ENCODE results near the gene ADAM29. TPM values are rescaled to one million over a fixed set of nuclear protein-coding genes. Genes with fewer than 3 reads are reported as not detected.
"Not testable (repeated sequence)": the region's sequence is repeated elsewhere in the genome, so short reads cannot be mapped to it uniquely, and the experiment has no call there.

The ADAM29 gene
- not detected for total RNA-seq
- under 1 TPM in 1 of 8 donors, not detected in 7; 0.08 TPM for polyA plus RNA-seq (ENCODE audit: insufficient read depth in 1 of 8, insufficient read length in 8 of 8, low replicate concordance in 1 of 8)
- long read RNA-seq, donor 1, result 0 reads
- long read RNA-seq, donor 2, result 0 reads
- long read RNA-seq, donor 3, result 0 reads
- long read RNA-seq, donor 4, result 0 reads
- long read RNA-seq, donor 5, result 0 reads
- long read RNA-seq, donor 6, result 0 reads
- long read RNA-seq, donor 7, result 0 reads
- long read RNA-seq, donor 8, result 0 reads
- long read RNA-seq, donor 9, result 0 reads
- long read RNA-seq, donor 10, result 0 reads
- long read RNA-seq, donor 11, result 0 reads

GRCh38 chr4:174918058-174918457, at the start of gene ADAM29:
ADAM29 (plus strand) TSS chr4:174918358; CDS start chr4:174975526, 57,168 bp downstream.
- Histone ChIP-seq H3K4me3 (ENCODE audit: low read length) (no peak within 1 kb of the TSS), H3K27ac (ENCODE audit: low read length) (no peak within 1 kb of the TSS), H3K4me1 (ENCODE audit: control insufficient read depth, insufficient read depth, low read length) (no peaks in the 10 kb centered on the region), H3K36me3 (ENCODE audit: control insufficient read depth, insufficient read depth, low read length) (no peaks in the 10 kb centered on the region), H3K27me3 (ENCODE audit: control insufficient read depth, insufficient read depth, low read length) (no peaks in the 10 kb centered on the region), H3K9me3 (replicated peaks; ENCODE audit: control insufficient read depth, low read depth, low read length) (no peaks in the 10 kb centered on the region)
- DNase-seq, result no peak
- WGBS (ENCODE audit: insufficient coverage), result no CpG with 5 or more reads among the region's 5 CpGs

- 83% methylated on average over 1 of the region's 3 CpGs for WGBS (ENCODE audit: insufficient coverage)
- no peaks in the 10 kb centered on the region for H3K27me3 ChIP-seq (ENCODE audit: control insufficient read depth, insufficient read depth, low read length)
- DNase-seq, result no peak
- no peak overlapping the region for H3K27ac ChIP-seq (ENCODE audit: low read length)
- no peaks in the 10 kb centered on the region for H3K36me3 ChIP-seq (ENCODE audit: control insufficient read depth, insufficient read depth, low read length)
- H3K9me3 ChIP-seq (replicated peaks; ENCODE audit: control insufficient read depth, low read depth, low read length), result peaks cover 3% of the 10 kb centered on the region
- H3K4me3 ChIP-seq (ENCODE audit: low read length), result no peak overlapping the region
- H3K4me1 ChIP-seq (ENCODE audit: control insufficient read depth, insufficient read depth, low read length), result no peaks in the 10 kb centered on the region
Measured at GRCh38 chr4:174869339-174869738, 48.8 kb upstream of the ADAM29 start.

- Histone ChIP-seq H3K4me1 (ENCODE audit: control insufficient read depth, insufficient read depth, low read length) (no peaks in the 10 kb centered on the region), H3K9me3 (replicated peaks; ENCODE audit: control insufficient read depth, low read depth, low read length) (peaks cover 3% of the 10 kb centered on the region), H3K4me3 (ENCODE audit: low read length) (no peak overlapping the region), H3K27ac (ENCODE audit: low read length) (no peak overlapping the region), H3K36me3 (ENCODE audit: control insufficient read depth, insufficient read depth, low read length) (no peaks in the 10 kb centered on the region), H3K27me3 (ENCODE audit: control insufficient read depth, insufficient read depth, low read length) (no peaks in the 10 kb centered on the region)
- no peak for DNase-seq
- 0% methylated on average over 1 of the region's 2 CpGs for WGBS (ENCODE audit: insufficient coverage)
Measured at GRCh38 chr4:174870311-174870710, 47.8 kb upstream of the ADAM29 start.

- Histone ChIP-seq H3K9me3 (replicated peaks; ENCODE audit: control insufficient read depth, low read depth, low read length) (peaks cover 3% of the 10 kb centered on the region), H3K27me3 (ENCODE audit: control insufficient read depth, insufficient read depth, low read length) (no peaks in the 10 kb centered on the region), H3K4me1 (ENCODE audit: control insufficient read depth, insufficient read depth, low read length) (no peaks in the 10 kb centered on the region), H3K36me3 (ENCODE audit: control insufficient read depth, insufficient read depth, low read length) (no peaks in the 10 kb centered on the region), H3K4me3 (ENCODE audit: low read length) (no peak overlapping the region), H3K27ac (ENCODE audit: low read length) (no peak overlapping the region)
- no peak for DNase-seq
Measured at GRCh38 chr4:174871407-174871806, 46.8 kb upstream of the ADAM29 start.

GRCh38 chr4:174873146-174873545, 45.0 kb upstream of the ADAM29 start:
- peak; percentile 2 for DNase-seq
- H3K9me3 ChIP-seq (replicated peaks; ENCODE audit: control insufficient read depth, low read depth, low read length); H3K27me3 ChIP-seq (ENCODE audit: control insufficient read depth, insufficient read depth, low read length); H3K4me3 ChIP-seq (ENCODE audit: low read length); H3K27ac ChIP-seq (ENCODE audit: low read length); H3K36me3 ChIP-seq (ENCODE audit: control insufficient read depth, insufficient read depth, low read length); H3K4me1 ChIP-seq (ENCODE audit: control insufficient read depth, insufficient read depth, low read length): not testable (repeated sequence)
- no CpG with 5 or more reads among the region's 4 CpGs for WGBS (ENCODE audit: insufficient coverage)

- no peak overlapping the region for H3K27ac ChIP-seq (ENCODE audit: low read length)
- H3K9me3 ChIP-seq (replicated peaks; ENCODE audit: control insufficient read depth, low read depth, low read length), result peaks cover 3% of the 10 kb centered on the region
- 60% methylated on average over 1 of the region's 1 CpG for WGBS (ENCODE audit: insufficient coverage)
- no peaks in the 10 kb centered on the region for H3K27me3 ChIP-seq (ENCODE audit: control insufficient read depth, insufficient read depth, low read length)
- no peak overlapping the region for H3K4me3 ChIP-seq (ENCODE audit: low read length)
- H3K4me1 ChIP-seq (ENCODE audit: control insufficient read depth, insufficient read depth, low read length), result no peaks in the 10 kb centered on the region
- no peaks in the 10 kb centered on the region for H3K36me3 ChIP-seq (ENCODE audit: control insufficient read depth, insufficient read depth, low read length)
- DNase-seq, result no peak
Measured at GRCh38 chr4:174873931-174874330, 44.2 kb upstream of the ADAM29 start.

- H3K27me3 ChIP-seq (ENCODE audit: control insufficient read depth, insufficient read depth, low read length), result no peaks in the 10 kb centered on the region
- DNase-seq, result no peak
- no peaks in the 10 kb centered on the region for H3K36me3 ChIP-seq (ENCODE audit: control insufficient read depth, insufficient read depth, low read length)
- no peak overlapping the region for H3K4me3 ChIP-seq (ENCODE audit: low read length)
- H3K9me3 ChIP-seq (replicated peaks; ENCODE audit: control insufficient read depth, low read depth, low read length), result no peaks in the 10 kb centered on the region
- H3K4me1 ChIP-seq (ENCODE audit: control insufficient read depth, insufficient read depth, low read length), result no peaks in the 10 kb centered on the region
- WGBS (ENCODE audit: insufficient coverage), result no CpG with 5 or more reads among the region's 1 CpG
- no peak overlapping the region for H3K27ac ChIP-seq (ENCODE audit: low read length)
Measured at GRCh38 chr4:174874898-174875297, 43.3 kb upstream of the ADAM29 start.

GRCh38 chr4:174880001-174880400, 38.2 kb upstream of the ADAM29 start:
- no peak overlapping the region for H3K4me3 ChIP-seq (ENCODE audit: low read length)
- no peak overlapping the region for H3K27ac ChIP-seq (ENCODE audit: low read length)
- DNase-seq, result no peak
- no peaks in the 10 kb centered on the region for H3K27me3 ChIP-seq (ENCODE audit: control insufficient read depth, insufficient read depth, low read length)
- WGBS (ENCODE audit: insufficient coverage), result no CpG with 5 or more reads among the region's 7 CpGs
- H3K36me3 ChIP-seq (ENCODE audit: control insufficient read depth, insufficient read depth, low read length), result no peaks in the 10 kb centered on the region
- no peaks in the 10 kb centered on the region for H3K9me3 ChIP-seq (replicated peaks; ENCODE audit: control insufficient read depth, low read depth, low read length)
- no peaks in the 10 kb centered on the region for H3K4me1 ChIP-seq (ENCODE audit: control insufficient read depth, insufficient read depth, low read length)

GRCh38 chr4:174882317-174882992, 35.7 kb upstream of the ADAM29 start:
- no peak overlapping the region for H3K4me3 ChIP-seq (ENCODE audit: low read length)
- no peak for DNase-seq
- H3K9me3 ChIP-seq (replicated peaks; ENCODE audit: control insufficient read depth, low read depth, low read length), result no peaks in the 10 kb centered on the region
- H3K27me3 ChIP-seq (ENCODE audit: control insufficient read depth, insufficient read depth, low read length), result no peaks in the 10 kb centered on the region
- no peak overlapping the region for H3K27ac ChIP-seq (ENCODE audit: low read length)
- no peaks in the 10 kb centered on the region for H3K4me1 ChIP-seq (ENCODE audit: control insufficient read depth, insufficient read depth, low read length)
- no CpG with 5 or more reads among the region's 6 CpGs for WGBS (ENCODE audit: insufficient coverage)
- no peaks in the 10 kb centered on the region for H3K36me3 ChIP-seq (ENCODE audit: control insufficient read depth, insufficient read depth, low read length)

GRCh38 chr4:174907508-174907907, 10.7 kb upstream of the ADAM29 start:
- peaks cover 7% of the 10 kb centered on the region for H3K9me3 ChIP-seq (replicated peaks; ENCODE audit: control insufficient read depth, low read depth, low read length)

More at GRCh38 chr4:174907508-174907907, 10.7 kb upstream of the ADAM29 start:
- no peak for DNase-seq
- Histone ChIP-seq H3K36me3 (ENCODE audit: control insufficient read depth, insufficient read depth, low read length) (no peaks in the 10 kb centered on the region), H3K4me1 (ENCODE audit: control insufficient read depth, insufficient read depth, low read length) (no peaks in the 10 kb centered on the region), H3K27me3 (ENCODE audit: control insufficient read depth, insufficient read depth, low read length) (no peaks in the 10 kb centered on the region), H3K4me3 (ENCODE audit: low read length) (no peak overlapping the region), H3K27ac (ENCODE audit: low read length) (no peak overlapping the region)
